ENCODE results near the gene ADGRE3.

ADGRE3 gene

DNA sequence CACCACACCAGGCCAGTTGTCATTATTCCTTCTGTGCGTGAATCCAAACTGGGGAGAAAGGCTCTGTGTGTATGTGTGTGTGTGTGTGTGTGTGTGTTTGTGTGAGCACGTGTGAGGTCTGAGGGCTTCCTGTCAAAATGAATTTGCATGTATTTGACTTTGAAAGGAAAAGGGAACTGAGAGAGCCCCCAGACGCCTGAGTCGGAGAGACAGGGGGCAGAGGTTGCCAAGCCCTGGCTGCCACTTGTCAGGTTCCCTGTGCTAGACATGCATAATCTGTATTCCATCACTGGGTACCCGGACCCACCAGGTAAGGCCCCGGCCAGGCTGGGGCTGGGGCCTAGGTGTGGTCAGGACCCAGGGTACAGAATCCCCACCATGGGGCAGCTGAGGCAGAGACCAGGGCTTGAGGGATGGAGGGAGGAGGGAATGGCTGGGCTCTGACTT, 91.7 kb downstream of the ADGRE3 start, which contains the start of gene CLEC17A:
CLEC17A (plus strand) TSS at position 191 of the 447 bp plus-strand sequence; CDS start at position 268, 77 bp downstream.
- no peaks in the 10 kb centered on the region for H3K27me3 ChIP-seq (ENCODE audit: control insufficient read depth, low read length)
- H4K20me1 ChIP-seq (ENCODE audit: control insufficient read depth, insufficient read depth, low read depth, low read length) = no peaks in the 10 kb centered on the region
- peak within 1 kb of the TSS; percentile 55 for H3K27ac ChIP-seq (ENCODE audit: low read depth, low read length)
- H3K4me3 ChIP-seq (ENCODE audit: low read length) = peak within 1 kb of the TSS; percentile 86
- H3K9me2 ChIP-seq (replicated peaks; ENCODE audit: control insufficient read depth, low read length) = no peaks in the 10 kb centered on the region
- peaks cover 15% of the 10 kb centered on the region for H3K79me2 ChIP-seq (ENCODE audit: control insufficient read depth, low read length)
- H3K4me2 ChIP-seq (ENCODE audit: low read length) = peak within 1 kb of the TSS; percentile 95
- H3K36me3 ChIP-seq (ENCODE audit: control insufficient read depth, low read length) = no peaks in the 10 kb centered on the region
- H3K9me3 ChIP-seq (ENCODE audit: control insufficient read depth, insufficient read depth, low read length) = no peaks in the 10 kb centered on the region
- peaks cover 17% of the 10 kb centered on the region for H3F3A ChIP-seq (ENCODE audit: control insufficient read depth, insufficient read depth)
- peaks cover 63% of the 10 kb centered on the region for H3K4me1 ChIP-seq (ENCODE audit: control insufficient read depth, low read length)
- no peak for TF ChIP-seq EZH2phosphoT487 (IDR thresholded peaks at IDR 0.05; ENCODE audit: borderline replicate concordance, low read length)
- TF ChIP-seq, protein P1, sequence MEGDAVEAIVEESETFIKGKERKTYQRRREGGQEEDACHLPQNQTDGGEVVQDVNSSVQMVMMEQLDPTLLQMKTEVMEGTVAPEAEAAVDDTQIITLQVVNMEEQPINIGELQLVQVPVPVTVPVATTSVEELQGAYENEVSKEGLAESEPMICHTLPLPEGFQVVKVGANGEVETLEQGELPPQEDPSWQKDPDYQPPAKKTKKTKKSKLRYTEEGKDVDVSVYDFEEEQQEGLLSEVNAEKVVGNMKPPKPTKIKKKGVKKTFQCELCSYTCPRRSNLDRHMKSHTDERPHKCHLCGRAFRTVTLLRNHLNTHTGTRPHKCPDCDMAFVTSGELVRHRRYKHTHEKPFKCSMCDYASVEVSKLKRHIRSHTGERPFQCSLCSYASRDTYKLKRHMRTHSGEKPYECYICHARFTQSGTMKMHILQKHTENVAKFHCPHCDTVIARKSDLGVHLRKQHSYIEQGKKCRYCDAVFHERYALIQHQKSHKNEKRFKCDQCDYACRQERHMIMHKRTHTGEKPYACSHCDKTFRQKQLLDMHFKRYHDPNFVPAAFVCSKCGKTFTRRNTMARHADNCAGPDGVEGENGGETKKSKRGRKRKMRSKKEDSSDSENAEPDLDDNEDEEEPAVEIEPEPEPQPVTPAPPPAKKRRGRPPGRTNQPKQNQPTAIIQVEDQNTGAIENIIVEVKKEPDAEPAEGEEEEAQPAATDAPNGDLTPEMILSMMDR (IDR thresholded peaks at IDR 0.05; ENCODE audit: low read depth, low read length, poor library complexity, severe bottlenecking) = no peak

DNA sequence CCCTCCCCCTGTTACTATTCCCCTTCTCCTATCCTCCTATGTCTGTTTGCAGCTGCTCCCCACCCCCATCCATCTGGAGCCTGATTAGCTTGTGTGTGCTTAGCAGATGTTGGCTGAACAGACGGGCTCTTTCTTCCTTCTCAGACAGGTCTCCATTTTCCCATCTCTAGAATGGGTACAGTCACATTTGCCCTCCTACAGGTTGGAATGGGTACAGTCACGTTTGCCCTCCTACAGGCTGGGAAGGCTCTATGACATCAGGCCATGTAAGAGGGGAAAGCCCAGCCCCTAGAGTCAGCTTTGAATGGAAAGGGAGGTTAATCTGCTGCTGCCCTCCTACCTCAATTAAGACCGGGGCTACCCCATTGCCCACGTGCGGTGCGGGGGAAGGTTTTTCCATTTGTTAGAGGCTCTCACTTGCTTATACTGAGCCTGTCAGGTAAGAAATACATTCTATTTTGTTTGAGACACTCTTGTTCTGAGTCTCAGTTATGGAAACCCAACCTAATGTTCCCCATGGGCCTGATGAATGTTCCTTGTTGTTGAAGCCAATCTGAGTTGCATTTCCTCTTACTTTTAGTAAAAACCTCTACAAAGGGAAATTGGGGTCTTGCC, 93.9 kb downstream of the ADGRE3 start:
- Histone ChIP-seq H3K9me2 (replicated peaks; ENCODE audit: control insufficient read depth, low read length) (no peaks in the 10 kb centered on the region), H3K79me2 (ENCODE audit: control insufficient read depth, low read length) (peaks cover 15% of the 10 kb centered on the region), H3F3A (ENCODE audit: control insufficient read depth, insufficient read depth) (peaks cover 29% of the 10 kb centered on the region), H3K4me1 (ENCODE audit: control insufficient read depth, low read length) (peaks cover 85% of the 10 kb centered on the region), H3K9me3 (ENCODE audit: control insufficient read depth, insufficient read depth, low read length) (no peaks in the 10 kb centered on the region), H3K27me3 (ENCODE audit: control insufficient read depth, low read length) (no peaks in the 10 kb centered on the region), H3K27ac (ENCODE audit: low read depth, low read length) (no peak overlapping the region), H3K36me3 (ENCODE audit: control insufficient read depth, low read length) (no peaks in the 10 kb centered on the region), H3K4me3 (ENCODE audit: low read length) (no peak overlapping the region), H4K20me1 (ENCODE audit: control insufficient read depth, insufficient read depth, low read depth, low read length) (no peaks in the 10 kb centered on the region), H3K4me2 (ENCODE audit: low read length) (no peak overlapping the region)
- TF ChIP-seq EZH2phosphoT487 (IDR thresholded peaks at IDR 0.05; ENCODE audit: borderline replicate concordance, low read length) = no peak
- TF ChIP-seq, protein P1 (IDR thresholded peaks at IDR 0.05; ENCODE audit: low read depth, low read length, poor library complexity, severe bottlenecking) = no peak

DNA sequence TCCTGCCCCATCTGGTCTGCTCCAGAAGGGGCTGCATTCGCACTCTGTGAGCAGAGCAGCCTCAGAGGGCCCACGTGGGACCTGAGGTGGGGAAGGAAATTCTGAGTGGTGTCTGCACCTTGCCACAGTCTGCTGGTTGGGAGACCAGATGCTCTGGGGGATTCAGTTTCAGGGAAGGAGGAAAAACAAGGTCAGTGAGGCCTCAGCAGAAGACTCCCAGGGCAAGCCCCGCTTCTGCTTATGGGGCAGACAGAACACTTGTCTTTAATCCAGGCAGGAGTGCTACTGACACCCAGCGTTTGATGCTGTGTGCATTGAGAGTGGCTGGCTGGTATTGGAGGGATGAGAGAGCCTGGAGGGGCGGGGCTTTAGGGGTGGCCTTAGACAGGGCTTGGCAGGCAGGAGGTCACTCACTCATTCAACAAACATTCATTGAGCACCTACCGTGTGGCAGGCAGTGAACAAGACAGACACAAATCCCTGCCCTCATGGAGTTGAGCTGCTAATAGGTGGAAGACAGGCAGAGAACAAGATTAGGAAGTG, 96.7 kb downstream of the ADGRE3 start:
- peak overlapping the region; percentile 66 for H3K27ac ChIP-seq (ENCODE audit: low read depth, low read length)
- H3K9me2 ChIP-seq (replicated peaks; ENCODE audit: control insufficient read depth, low read length) = no peaks in the 10 kb centered on the region
- H4K20me1 ChIP-seq (ENCODE audit: control insufficient read depth, insufficient read depth, low read depth, low read length) = no peaks in the 10 kb centered on the region
- H3K9me3 ChIP-seq (ENCODE audit: control insufficient read depth, insufficient read depth, low read length) = no peaks in the 10 kb centered on the region
- H3F3A ChIP-seq (ENCODE audit: control insufficient read depth, insufficient read depth) = peaks cover 43% of the 10 kb centered on the region
- H3K36me3 ChIP-seq (ENCODE audit: control insufficient read depth, low read length) = no peaks in the 10 kb centered on the region
- peak overlapping the region; percentile 47 for H3K4me2 ChIP-seq (ENCODE audit: low read length)
- TF ChIP-seq, protein P1 (IDR thresholded peaks at IDR 0.05; ENCODE audit: low read depth, low read length, poor library complexity, severe bottlenecking) = peak; percentile 28
- no peak for TF ChIP-seq EZH2phosphoT487 (IDR thresholded peaks at IDR 0.05; ENCODE audit: borderline replicate concordance, low read length)
- peaks cover 84% of the 10 kb centered on the region for H3K4me1 ChIP-seq (ENCODE audit: control insufficient read depth, low read length)
- H3K79me2 ChIP-seq (ENCODE audit: control insufficient read depth, low read length) = peaks cover under 1% of the 10 kb centered on the region
- peak overlapping the region; percentile 17 for H3K4me3 ChIP-seq (ENCODE audit: low read length)
- no peaks in the 10 kb centered on the region for H3K27me3 ChIP-seq (ENCODE audit: control insufficient read depth, low read length)
